K562 (cell line): ENCODE results near the gene GPN1. TPM values are rescaled to one million over a fixed set of nuclear protein-coding genes. Genes with fewer than 3 reads are reported as not detected.
A peak's percentile ranks its signal among the peaks of the same experiment; 100 is the strongest.

Source experiments
- CBX2 ChIP-seq: fragments of 200-600 bp; sonication (generic); IDR thresholded peaks from one replicate; pipeline ENCODE4 v1.6.1; 2012; ENCODE audit warnings: mild to moderate bottlenecking, low read length, inconsistent platforms; ENCODE audit not compliant: insufficient read depth, poor library complexity, severe bottlenecking
- CHD1 ChIP-seq: fragments of 200-600 bp; sonication (generic); IDR thresholded peaks from one replicate; pipeline ENCODE4 v1.6.1; 2012; ENCODE audit warnings: mild to moderate bottlenecking, moderate library complexity, low read length, inconsistent platforms
- POLR2G ChIP-seq: fragments of 200-400 bp; formaldehyde crosslinking; IDR thresholded peaks from 2 replicates; pipeline ENCODE4 v1.6.1; 2017; ENCODE audit warnings: low read depth, mild to moderate bottlenecking, antibody characterized with exemption, low read length, moderate library complexity
- TCFL5 ChIP-seq: fragments of 250-450 bp; sonication (Bioruptor Pico); conservative IDR thresholded peaks from 2 replicates; pipeline ENCODE4 v1.6.1; 2021; ENCODE audit warnings: mild to moderate bottlenecking, moderate library complexity, matching md5 sums
- TRIM25 ChIP-seq: fragments of 450-650 bp; IDR thresholded peaks from 2 replicates; pipeline ENCODE4 v1.7.0; 2016; ENCODE audit warnings: borderline replicate concordance
- ZBTB7A ChIP-seq: IDR thresholded peaks from 2 replicates; pipeline ENCODE4 v1.6.1; 2011; ENCODE audit warnings: low read depth, mild to moderate bottlenecking, low read length, moderate library complexity, borderline replicate concordance; ENCODE audit not compliant: control insufficient read depth
- polyA plus RNA-seq, 8 experiments: library from polyadenylated mRNA; depleted of rRNA in 4 of 8; stranded (reverse) in 5 of 8; unstranded in 3 of 8; fragments of >200 nt; fragmentation: Nextera tagmentation in 2 of 8; fragmentation: Illumina TruSeq in 1 of 8; extraction: Ambion mirVana in 2 of 8; extraction: Trizol in 1 of 8; gene quantifications; 2 replicates each; pipeline versions ENCODE4 v1.2.1 to v1.2.3, GENCODE V29; 2011 to 2014; ENCODE audit warnings: inconsistent platforms in 1 of 8, missing spikeins in 1 of 8
- total RNA-seq, 7 experiments: library from RNA; depleted of rRNA in 6 of 7; stranded (reverse); fragments of >200 nt in 6 of 7; fragmentation: Illumina TruSeq in 2 of 7; extraction: Trizol in 2 of 7; gene quantifications; 2 replicates each; pipeline versions ENCODE4 v1.2.1 to v1.2.3, GENCODE V29; 2011 to 2021; ENCODE audit warnings: low replicate concordance in 1 of 7
- TF ChIP-seq, protein P1 (sequence below), 2 experiments: IDR thresholded peaks; 2 replicates each; pipeline ENCODE4 v1.6.1; 2012; ENCODE audit warnings: improper control_type of control experiment in 2 of 2, low read depth in 2 of 2, low read length in 2 of 2, borderline replicate concordance in 1 of 2

Gene GPN1
- total and polyA plus RNA-seq, 9 of the 15 experiments (the other 6 are each of a cell fraction or from before 2014, with no cell fraction given): 23.4 to 171 (median 48.2) TPM

DNA sequence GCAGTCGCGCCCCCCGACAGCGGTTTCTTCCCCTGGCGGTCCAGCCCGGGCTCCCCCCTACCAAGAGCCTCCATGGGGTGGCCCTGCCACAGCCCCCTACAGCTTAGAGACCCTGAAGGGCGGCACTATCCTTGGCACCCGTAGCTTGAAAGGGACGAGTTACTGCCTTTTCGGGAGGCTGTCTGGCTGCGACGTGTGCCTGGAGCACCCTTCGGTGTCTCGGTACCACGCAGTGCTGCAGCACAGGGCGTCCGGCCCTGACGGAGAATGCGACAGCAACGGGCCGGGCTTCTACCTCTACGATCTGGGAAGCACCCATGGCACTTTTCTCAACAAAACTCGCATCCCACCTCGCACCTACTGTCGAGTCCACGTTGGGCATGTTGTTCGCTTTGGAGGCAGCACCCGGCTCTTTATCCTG is 35.3 kb downstream of the GPN1 start (continued):
- TF ChIP-seq CBX2: no peak
- peak; percentile 12 for TF ChIP-seq CHD1
- no peak for TF ChIP-seq TRIM25
- 0 out of 2 replicates have a peak, but pooled peaks have one; percentile 10 for TF ChIP-seq POLR2G
- TF ChIP-seq TCFL5 (CRISPR knock-in tag): no peak
- TF ChIP-seq, protein P1, sequence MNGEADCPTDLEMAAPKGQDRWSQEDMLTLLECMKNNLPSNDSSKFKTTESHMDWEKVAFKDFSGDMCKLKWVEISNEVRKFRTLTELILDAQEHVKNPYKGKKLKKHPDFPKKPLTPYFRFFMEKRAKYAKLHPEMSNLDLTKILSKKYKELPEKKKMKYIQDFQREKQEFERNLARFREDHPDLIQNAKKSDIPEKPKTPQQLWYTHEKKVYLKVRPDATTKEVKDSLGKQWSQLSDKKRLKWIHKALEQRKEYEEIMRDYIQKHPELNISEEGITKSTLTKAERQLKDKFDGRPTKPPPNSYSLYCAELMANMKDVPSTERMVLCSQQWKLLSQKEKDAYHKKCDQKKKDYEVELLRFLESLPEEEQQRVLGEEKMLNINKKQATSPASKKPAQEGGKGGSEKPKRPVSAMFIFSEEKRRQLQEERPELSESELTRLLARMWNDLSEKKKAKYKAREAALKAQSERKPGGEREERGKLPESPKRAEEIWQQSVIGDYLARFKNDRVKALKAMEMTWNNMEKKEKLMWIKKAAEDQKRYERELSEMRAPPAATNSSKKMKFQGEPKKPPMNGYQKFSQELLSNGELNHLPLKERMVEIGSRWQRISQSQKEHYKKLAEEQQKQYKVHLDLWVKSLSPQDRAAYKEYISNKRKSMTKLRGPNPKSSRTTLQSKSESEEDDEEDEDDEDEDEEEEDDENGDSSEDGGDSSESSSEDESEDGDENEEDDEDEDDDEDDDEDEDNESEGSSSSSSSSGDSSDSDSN (IDR thresholded peaks at IDR 0.05; ENCODE audit: borderline replicate concordance in 1 of 2, low read depth in 2 of 2, low read length in 2 of 2): 0 out of 4 replicates have a peak, but pooled peaks of 1 of the 2 experiments have one; percentile 23
- TF ChIP-seq ZBTB7A: peak; percentile 45; the same call in 1 of the 2 replicates
